Spleen (tissue), 11 donors: ENCODE measurements around the gene RORC. TPM values are rescaled to one million over a fixed set of nuclear protein-coding genes. Genes with fewer than 3 reads are reported as not detected.
"Not testable (repeated sequence)": the region's sequence is repeated elsewhere in the genome, so short reads cannot be mapped to it uniquely, and the experiment has no call there.

ENCODE experiments used
- DNase-seq: peaks from one replicate; pipeline ENCODE4 v3.0.0-alpha.2; 2020
- H3K27ac ChIP-seq, 8 donors: fragments of 200-600 bp; sonication (generic) in 7 of 8; 1 replicate in 4 of 8; 2 replicates in 4 of 8; pipeline versions ENCODE4 v1.5.0 to v1.8.0; 2016 to 2021; ENCODE audit warnings: inconsistent platforms in 4 of 8, mild to moderate bottlenecking in 4 of 8, moderate library complexity in 1 of 8
- H3K27me3 ChIP-seq, 7 donors: fragments of 200-600 bp; sonication (generic) in 6 of 7; replicated peaks in 1 of 7; 1 replicate in 4 of 7; 2 replicates in 3 of 7; pipeline versions ENCODE4 v1.5.0 to v1.8.0; 2016 to 2021; ENCODE audit warnings: inconsistent platforms in 3 of 7, mild to moderate bottlenecking in 1 of 7
- H3K36me3 ChIP-seq, 6 donors: fragments of 200-600 bp; sonication (generic) in 5 of 6; 1 replicate in 4 of 6; 2 replicates in 2 of 6; pipeline versions ENCODE4 v1.5.0 to v1.8.0; 2016 to 2021; ENCODE audit warnings: inconsistent platforms in 2 of 6
- H3K4me1 ChIP-seq, 6 donors: fragments of 200-600 bp; sonication (generic) in 5 of 6; 1 replicate in 3 of 6; 2 replicates in 3 of 6; pipeline versions ENCODE4 v1.5.0 to v1.8.0; 2016 to 2021; ENCODE audit warnings: inconsistent platforms in 3 of 6
- H3K4me3 ChIP-seq, 8 donors: fragments of 200-600 bp; sonication (generic) in 7 of 8; 1 replicate in 4 of 8; 2 replicates in 4 of 8; pipeline versions ENCODE4 v1.5.0 to v1.8.0; 2016 to 2021; ENCODE audit warnings: inconsistent platforms in 4 of 8, mild to moderate bottlenecking in 4 of 8, moderate library complexity in 2 of 8
- H3K9me3 ChIP-seq, 8 donors: fragments of 200-600 bp; sonication (generic) in 7 of 8; 1 replicate in 4 of 8; 2 replicates in 4 of 8; pipeline versions ENCODE4 v1.5.0 to v1.8.0; 2016 to 2021; ENCODE audit warnings: inconsistent platforms in 4 of 8
- POLR2A ChIP-seq, 3 donors: fragments of 450-650 bp; IDR thresholded peaks; one replicate each; pipeline ENCODE4 v1.5.1; 2017; ENCODE audit warnings: antibody characterized with exemption in 3 of 3, mild to moderate bottlenecking in 1 of 3
- POLR2AphosphoS5 ChIP-seq, 3 donors: sonication (generic); formaldehyde crosslinking; IDR thresholded peaks; one replicate each; pipeline ENCODE4 v1.5.1; 2017; ENCODE audit warnings: antibody characterized with exemption in 3 of 3
- WGBS, 5 donors: extraction: QIAGEN DNeasy Blood & Tissue Kit in 3 of 5; methylation state at CpG; one replicate each; pipeline versions ENCODE4 v1.1.5 to v1.1.7; 2013 to 2018; 5-methylcytosine and 5-hydroxymethylcytosine counted together
- intact Hi-C: fragments of 100-400 bp; cut with DNase I; formaldehyde crosslinking; loops from one replicate; pipeline ENCODE4 v1.15.0; 2023; ENCODE audit warnings: low total_unique reads
- polyA plus RNA-seq, 3 donors: library from polyadenylated mRNA; stranded (reverse); fragments of 200-250 nt; gene quantifications; one replicate each; pipeline ENCODE4 v1.2.1, GENCODE V29; 2013
- total RNA-seq, 7 donors: library from RNA; depleted of rRNA in 3 of 7; stranded (reverse); fragments of >200 nt in 3 of 7; fragmentation: NEBNext Ultra II Directional in 4 of 7; extraction: Animal tissue kit (Norgen Biotek cat#: 25700) in 4 of 7; gene quantifications; one replicate each; pipeline versions ENCODE4 v1.1.0 to v1.2.1, GENCODE V29; 2016 to 2021
- TF ChIP-seq, protein P1 (sequence below), 11 experiments: fragments of 200-600 bp in 7 of 11; fragments of 450-650 bp in 4 of 11; sonication (generic) in 4 of 11; IDR thresholded peaks in 8 of 11; conservative IDR thresholded peaks in 3 of 11; 1 replicate in 7 of 11; 2 replicates in 4 of 11; pipeline versions ENCODE4 v1.4.0 to v1.8.0; 2016 to 2021; ENCODE audit warnings: antibody characterized with exemption in 11 of 11, inconsistent platforms in 4 of 11, mild to moderate bottlenecking in 1 of 11
- donor health status: healthy with polysubstance abuse.
- donor health status: DM: no; HTN: no; CAD: no; lungs with moderate emphysema.
- donor health status: DM: no; HTN: no; CAD: no.
- donor health status: Bipolar disorder and iron deficiency.
- donor health status: healthy.
- donor health status: DM: no; HTN: no; CAD: no.
- donor health status: DM: yes; HTN: yes; CAD: no.

Gene RORC
- total and polyA plus RNA-seq, 10 donors: 0.14 to 4.1 (median 1.6) TPM

DNA sequence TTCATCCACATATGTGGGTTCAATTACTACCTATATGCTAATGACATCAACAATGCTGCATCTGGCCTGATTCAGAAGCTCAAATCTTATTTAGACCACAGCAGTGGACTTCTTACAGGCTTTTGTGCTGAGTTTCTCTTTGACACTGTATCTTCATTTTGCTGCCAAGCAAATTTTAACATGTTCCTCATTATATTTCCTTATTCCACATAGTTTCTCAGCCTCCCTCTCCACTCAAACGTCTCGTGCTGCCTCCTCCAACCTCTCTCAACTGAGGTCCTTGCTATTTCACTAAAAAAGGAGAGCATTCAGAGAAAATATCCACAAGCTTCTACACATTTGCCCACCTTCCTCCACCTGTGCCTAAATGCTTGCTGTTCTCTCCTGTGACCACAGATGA, 47.8 kb downstream of the RORC start:
- Histone ChIP-seq H3K27me3 (no peaks in the 10 kb centered on the region), H3K9me3 (no peaks in the 10 kb centered on the region), H3K27ac (peak overlapping the region in 4 of 8 donors; percentile 27 to 53 (median 46)), H3K36me3 (peaks cover 0 to 41% (median 11%) of the 10 kb centered on the region in 6 donors), H3K4me1 (peaks cover 0 to 3% (median 0%) of the 10 kb centered on the region in 6 donors), H3K4me3 (no peak overlapping the region)
- intact Hi-C loops: no loop called here
- TF ChIP-seq POLR2A (IDR thresholded peaks at IDR 0.05) (no peak), POLR2AphosphoS5 (IDR thresholded peaks at IDR 0.05) (no peak)
- TF ChIP-seq, protein P1, sequence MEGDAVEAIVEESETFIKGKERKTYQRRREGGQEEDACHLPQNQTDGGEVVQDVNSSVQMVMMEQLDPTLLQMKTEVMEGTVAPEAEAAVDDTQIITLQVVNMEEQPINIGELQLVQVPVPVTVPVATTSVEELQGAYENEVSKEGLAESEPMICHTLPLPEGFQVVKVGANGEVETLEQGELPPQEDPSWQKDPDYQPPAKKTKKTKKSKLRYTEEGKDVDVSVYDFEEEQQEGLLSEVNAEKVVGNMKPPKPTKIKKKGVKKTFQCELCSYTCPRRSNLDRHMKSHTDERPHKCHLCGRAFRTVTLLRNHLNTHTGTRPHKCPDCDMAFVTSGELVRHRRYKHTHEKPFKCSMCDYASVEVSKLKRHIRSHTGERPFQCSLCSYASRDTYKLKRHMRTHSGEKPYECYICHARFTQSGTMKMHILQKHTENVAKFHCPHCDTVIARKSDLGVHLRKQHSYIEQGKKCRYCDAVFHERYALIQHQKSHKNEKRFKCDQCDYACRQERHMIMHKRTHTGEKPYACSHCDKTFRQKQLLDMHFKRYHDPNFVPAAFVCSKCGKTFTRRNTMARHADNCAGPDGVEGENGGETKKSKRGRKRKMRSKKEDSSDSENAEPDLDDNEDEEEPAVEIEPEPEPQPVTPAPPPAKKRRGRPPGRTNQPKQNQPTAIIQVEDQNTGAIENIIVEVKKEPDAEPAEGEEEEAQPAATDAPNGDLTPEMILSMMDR (IDR thresholded peaks at IDR 0.05 in 8 of 11, conservative IDR thresholded peaks at IDR 0.05 in 3 of 11): no peak
- no peak for DNase-seq
- WGBS, 5 donors: 49 to 70% (median 64%) methylated on average over 2 of the region's 2 CpGs

DNA sequence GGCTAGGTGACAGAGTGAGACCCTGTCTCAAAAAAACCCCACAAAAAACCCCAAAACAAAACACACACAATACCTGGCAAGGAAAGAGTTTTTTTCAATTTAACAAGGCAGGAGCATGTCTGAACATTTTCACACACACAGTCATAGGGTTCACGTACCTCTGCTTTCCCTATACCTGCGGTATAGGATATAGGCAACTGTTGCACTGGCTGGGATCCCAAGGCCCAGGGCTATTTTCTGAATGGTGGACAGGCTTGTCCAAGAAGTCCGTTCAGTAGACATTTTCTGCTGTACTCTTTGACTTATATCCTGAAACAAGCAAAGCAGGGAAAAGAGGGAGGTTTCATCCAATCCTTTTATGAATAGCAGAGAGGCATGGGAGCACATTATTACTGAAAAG, 48.9 kb downstream of the RORC start:
- Histone ChIP-seq H3K4me1 (no peaks in the 10 kb centered on the region), H3K27me3 (no peaks in the 10 kb centered on the region), H3K9me3 (no peaks in the 10 kb centered on the region), H3K27ac (peak overlapping the region in 4 of 8 donors; percentile 27 to 53 (median 46)), H3K4me3 (no peak overlapping the region), H3K36me3 (peaks cover 0 to 52% (median 19%) of the 10 kb centered on the region in 6 donors)
- TF ChIP-seq, protein P1 (IDR thresholded peaks at IDR 0.05 in 8 of 11, conservative IDR thresholded peaks at IDR 0.05 in 3 of 11): no peak
- TF ChIP-seq POLR2A (IDR thresholded peaks at IDR 0.05) (no peak), POLR2AphosphoS5 (IDR thresholded peaks at IDR 0.05) (no peak)
- WGBS, 5 donors: 85 to 94% (median 91%) methylated on average over 3 of the region's 3 CpGs
- intact Hi-C loops: no loop called here
- no peak for DNase-seq

DNA sequence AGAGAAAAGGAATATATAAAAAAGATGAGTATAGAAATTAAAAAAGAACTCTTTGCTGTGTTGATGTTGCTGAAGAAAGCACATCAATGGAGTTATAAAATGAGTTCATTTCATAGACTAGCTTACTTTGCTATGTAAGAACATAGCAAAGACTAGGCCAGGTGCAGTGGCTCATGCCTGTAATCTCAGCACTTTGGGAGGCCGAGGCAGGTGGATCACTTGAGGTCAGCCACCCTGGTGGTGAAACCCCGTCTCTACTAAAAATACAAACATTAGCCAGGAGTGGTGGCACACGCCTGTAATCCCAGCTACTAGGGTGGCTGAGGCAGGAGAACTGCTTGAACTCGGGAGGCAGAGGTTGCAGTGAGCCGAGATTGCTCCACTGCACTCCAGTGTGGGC, 49.6 kb downstream of the RORC start:
- H3K4me1 ChIP-seq, H3K4me3 ChIP-seq, H3K27me3 ChIP-seq, DNase-seq, H3K9me3 ChIP-seq, intact Hi-C loops: not testable (repeated sequence)
- Histone ChIP-seq H3K36me3 (peaks cover 0 to 59% (median 19%) of the 10 kb centered on the region in 6 donors), H3K27ac (peak overlapping the region in 3 of 8 donors; percentile 3 to 53 (median 46))
- WGBS, 5 donors: 84 to 94% (median 89%) methylated on average over 5 of the region's 5 CpGs

DNA sequence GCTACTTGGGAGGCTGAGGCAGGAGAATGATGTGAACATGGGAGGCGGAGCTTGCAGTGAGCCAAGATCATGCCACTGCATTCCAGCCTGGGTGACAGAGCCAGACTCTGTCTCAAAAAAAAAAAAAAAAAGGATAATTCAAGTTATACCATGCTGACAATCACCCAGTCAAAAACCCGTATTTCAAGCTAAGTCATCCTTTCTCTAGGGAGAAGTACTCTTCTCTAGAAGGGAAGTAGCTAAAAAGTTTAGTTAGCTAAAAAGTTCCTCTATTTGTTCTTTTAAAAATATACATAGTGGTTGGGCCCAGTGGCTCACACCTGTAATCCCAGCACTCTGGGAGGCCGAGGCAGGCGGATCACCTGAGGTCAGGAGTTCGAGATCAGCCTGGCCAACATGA, 50.9 kb downstream of the RORC start:
- intact Hi-C loops, H3K27ac ChIP-seq, H3K4me3 ChIP-seq, H3K27me3 ChIP-seq, DNase-seq, H3K9me3 ChIP-seq, H3K4me1 ChIP-seq: not testable (repeated sequence)
- WGBS, 5 donors: 79 to 90% (median 81%) methylated on average over 5 of the region's 5 CpGs
- peaks cover 0 to 72% (median 25%) of the 10 kb centered on the region in 6 donors for H3K36me3 ChIP-seq

DNA sequence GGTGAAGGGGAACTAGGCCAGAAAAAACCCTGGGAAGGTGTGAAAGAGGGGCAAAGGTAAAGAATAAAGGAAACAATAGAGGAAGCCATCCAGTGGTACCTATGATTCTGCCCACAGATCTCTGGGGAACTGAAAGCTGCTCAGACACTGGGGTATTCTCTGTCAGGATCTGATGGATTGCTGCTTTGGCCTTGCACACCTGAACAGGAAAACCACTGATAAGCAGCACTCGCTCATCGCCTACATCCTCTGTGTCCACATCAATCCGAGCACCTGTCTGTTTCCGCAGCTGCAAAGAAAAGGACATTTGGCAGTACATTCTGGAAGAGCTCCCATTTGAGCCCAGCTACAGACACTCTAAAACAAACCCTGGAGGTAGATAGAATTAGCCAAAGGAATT, 51.8 kb downstream of the RORC start:
- Histone ChIP-seq H3K27ac (no peak overlapping the region), H3K4me1 (no peaks in the 10 kb centered on the region), H3K27me3 (no peaks in the 10 kb centered on the region), H3K36me3 (peaks cover 0 to 80% (median 34%) of the 10 kb centered on the region in 6 donors), H3K9me3 (no peaks in the 10 kb centered on the region), H3K4me3 (no peak overlapping the region)
- intact Hi-C loops: no loop called here
- no peak for DNase-seq
- TF ChIP-seq POLR2A (IDR thresholded peaks at IDR 0.05) (no peak), POLR2AphosphoS5 (IDR thresholded peaks at IDR 0.05) (no peak)
- TF ChIP-seq, protein P1 (IDR thresholded peaks at IDR 0.05 in 8 of 11, conservative IDR thresholded peaks at IDR 0.05 in 3 of 11): no peak
- WGBS, 5 donors: 49 to 82% (median 74%) methylated on average over 4 of the region's 4 CpGs
